ENCODE data around the gene SWI5. TPM values are rescaled to one million over a fixed set of nuclear protein-coding genes. Genes with fewer than 3 reads are reported as not detected.

The SWI5 gene
- total and polyA plus RNA-seq, 9 of the 15 experiments (the other 6 are each of a cell fraction or from before 2014, with no cell fraction given), result 62.8 to 133 (median 95.9) TPM

DNA sequence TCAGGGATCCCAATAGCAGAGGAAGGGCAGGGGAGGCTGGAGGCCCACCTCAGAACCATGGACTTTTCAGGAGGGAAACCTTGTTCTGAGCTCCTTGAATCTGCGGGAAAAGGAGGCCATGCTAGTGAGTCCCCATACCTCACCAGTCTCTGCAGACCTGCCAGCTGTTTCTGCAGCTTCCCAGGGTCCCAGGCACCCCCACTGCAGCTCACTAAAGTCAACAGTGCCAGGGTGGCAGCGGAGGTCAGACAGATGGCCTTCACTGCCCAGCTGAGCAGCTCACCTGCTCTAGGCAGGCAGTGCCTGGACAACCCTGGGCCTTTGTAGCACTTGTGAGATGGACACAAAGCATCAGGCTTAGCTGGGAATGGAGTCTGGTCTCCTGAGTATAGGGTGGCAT, 59.8 kb downstream of the SWI5 start (continued):
- TF ChIP-seq ZNF217 (CRISPR knock-in tag; IDR thresholded peaks at IDR 0.05) (peak; percentile 56; the same call in 1 of the 2 replicates), KDM5B (IDR thresholded peaks at IDR 0.05; ENCODE audit: insufficient replicate concordance, low read depth, low read length) (peak; percentile 59), ZNF639 (CRISPR knock-in tag; conservative IDR thresholded peaks at IDR 0.05 in 1 of 2, IDR thresholded peaks at IDR 0.05 in 1 of 2) (no peak)
- TF ChIP-seq, protein P1, sequence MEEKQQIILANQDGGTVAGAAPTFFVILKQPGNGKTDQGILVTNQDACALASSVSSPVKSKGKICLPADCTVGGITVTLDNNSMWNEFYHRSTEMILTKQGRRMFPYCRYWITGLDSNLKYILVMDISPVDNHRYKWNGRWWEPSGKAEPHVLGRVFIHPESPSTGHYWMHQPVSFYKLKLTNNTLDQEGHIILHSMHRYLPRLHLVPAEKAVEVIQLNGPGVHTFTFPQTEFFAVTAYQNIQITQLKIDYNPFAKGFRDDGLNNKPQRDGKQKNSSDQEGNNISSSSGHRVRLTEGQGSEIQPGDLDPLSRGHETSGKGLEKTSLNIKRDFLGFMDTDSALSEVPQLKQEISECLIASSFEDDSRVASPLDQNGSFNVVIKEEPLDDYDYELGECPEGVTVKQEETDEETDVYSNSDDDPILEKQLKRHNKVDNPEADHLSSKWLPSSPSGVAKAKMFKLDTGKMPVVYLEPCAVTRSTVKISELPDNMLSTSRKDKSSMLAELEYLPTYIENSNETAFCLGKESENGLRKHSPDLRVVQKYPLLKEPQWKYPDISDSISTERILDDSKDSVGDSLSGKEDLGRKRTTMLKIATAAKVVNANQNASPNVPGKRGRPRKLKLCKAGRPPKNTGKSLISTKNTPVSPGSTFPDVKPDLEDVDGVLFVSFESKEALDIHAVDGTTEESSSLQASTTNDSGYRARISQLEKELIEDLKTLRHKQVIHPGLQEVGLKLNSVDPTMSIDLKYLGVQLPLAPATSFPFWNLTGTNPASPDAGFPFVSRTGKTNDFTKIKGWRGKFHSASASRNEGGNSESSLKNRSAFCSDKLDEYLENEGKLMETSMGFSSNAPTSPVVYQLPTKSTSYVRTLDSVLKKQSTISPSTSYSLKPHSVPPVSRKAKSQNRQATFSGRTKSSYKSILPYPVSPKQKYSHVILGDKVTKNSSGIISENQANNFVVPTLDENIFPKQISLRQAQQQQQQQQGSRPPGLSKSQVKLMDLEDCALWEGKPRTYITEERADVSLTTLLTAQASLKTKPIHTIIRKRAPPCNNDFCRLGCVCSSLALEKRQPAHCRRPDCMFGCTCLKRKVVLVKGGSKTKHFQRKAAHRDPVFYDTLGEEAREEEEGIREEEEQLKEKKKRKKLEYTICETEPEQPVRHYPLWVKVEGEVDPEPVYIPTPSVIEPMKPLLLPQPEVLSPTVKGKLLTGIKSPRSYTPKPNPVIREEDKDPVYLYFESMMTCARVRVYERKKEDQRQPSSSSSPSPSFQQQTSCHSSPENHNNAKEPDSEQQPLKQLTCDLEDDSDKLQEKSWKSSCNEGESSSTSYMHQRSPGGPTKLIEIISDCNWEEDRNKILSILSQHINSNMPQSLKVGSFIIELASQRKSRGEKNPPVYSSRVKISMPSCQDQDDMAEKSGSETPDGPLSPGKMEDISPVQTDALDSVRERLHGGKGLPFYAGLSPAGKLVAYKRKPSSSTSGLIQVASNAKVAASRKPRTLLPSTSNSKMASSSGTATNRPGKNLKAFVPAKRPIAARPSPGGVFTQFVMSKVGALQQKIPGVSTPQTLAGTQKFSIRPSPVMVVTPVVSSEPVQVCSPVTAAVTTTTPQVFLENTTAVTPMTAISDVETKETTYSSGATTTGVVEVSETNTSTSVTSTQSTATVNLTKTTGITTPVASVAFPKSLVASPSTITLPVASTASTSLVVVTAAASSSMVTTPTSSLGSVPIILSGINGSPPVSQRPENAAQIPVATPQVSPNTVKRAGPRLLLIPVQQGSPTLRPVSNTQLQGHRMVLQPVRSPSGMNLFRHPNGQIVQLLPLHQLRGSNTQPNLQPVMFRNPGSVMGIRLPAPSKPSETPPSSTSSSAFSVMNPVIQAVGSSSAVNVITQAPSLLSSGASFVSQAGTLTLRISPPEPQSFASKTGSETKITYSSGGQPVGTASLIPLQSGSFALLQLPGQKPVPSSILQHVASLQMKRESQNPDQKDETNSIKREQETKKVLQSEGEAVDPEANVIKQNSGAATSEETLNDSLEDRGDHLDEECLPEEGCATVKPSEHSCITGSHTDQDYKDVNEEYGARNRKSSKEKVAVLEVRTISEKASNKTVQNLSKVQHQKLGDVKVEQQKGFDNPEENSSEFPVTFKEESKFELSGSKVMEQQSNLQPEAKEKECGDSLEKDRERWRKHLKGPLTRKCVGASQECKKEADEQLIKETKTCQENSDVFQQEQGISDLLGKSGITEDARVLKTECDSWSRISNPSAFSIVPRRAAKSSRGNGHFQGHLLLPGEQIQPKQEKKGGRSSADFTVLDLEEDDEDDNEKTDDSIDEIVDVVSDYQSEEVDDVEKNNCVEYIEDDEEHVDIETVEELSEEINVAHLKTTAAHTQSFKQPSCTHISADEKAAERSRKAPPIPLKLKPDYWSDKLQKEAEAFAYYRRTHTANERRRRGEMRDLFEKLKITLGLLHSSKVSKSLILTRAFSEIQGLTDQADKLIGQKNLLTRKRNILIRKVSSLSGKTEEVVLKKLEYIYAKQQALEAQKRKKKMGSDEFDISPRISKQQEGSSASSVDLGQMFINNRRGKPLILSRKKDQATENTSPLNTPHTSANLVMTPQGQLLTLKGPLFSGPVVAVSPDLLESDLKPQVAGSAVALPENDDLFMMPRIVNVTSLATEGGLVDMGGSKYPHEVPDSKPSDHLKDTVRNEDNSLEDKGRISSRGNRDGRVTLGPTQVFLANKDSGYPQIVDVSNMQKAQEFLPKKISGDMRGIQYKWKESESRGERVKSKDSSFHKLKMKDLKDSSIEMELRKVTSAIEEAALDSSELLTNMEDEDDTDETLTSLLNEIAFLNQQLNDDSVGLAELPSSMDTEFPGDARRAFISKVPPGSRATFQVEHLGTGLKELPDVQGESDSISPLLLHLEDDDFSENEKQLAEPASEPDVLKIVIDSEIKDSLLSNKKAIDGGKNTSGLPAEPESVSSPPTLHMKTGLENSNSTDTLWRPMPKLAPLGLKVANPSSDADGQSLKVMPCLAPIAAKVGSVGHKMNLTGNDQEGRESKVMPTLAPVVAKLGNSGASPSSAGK (IDR thresholded peaks at IDR 0.05), result no peak
